PFSK-1 (cell line): ENCODE results near the gene RAET1L.

Experiments
- POLR2AphosphoS5 ChIP-seq: IDR thresholded peaks from 2 replicates; pipeline ENCODE4 v1.6.1; 2012; ENCODE audit warnings: low read depth, mild to moderate bottlenecking, control low read depth, low read length, moderate library complexity
- REST ChIP-seq, 2 experiments: IDR thresholded peaks; 2 replicates each; pipeline versions ENCODE4 v1.6.1 to v1.8.0; 2011 to 2012; ENCODE audit warnings: low read depth in 2 of 2, low read length in 2 of 2, control low read depth in 1 of 2, inconsistent platforms in 1 of 2, mild to moderate bottlenecking in 1 of 2, moderate library complexity in 1 of 2; ENCODE audit not compliant: insufficient read depth in 1 of 2
- SIN3A ChIP-seq: IDR thresholded peaks from 2 replicates; pipeline ENCODE4 v1.6.1; 2012; ENCODE audit warnings: mild to moderate bottlenecking, low read length, moderate library complexity, borderline replicate concordance; ENCODE audit not compliant: insufficient read depth

GRCh38 chr6:150065083-150065482 lies 39.8 kb upstream of the RAET1L start:
- TF ChIP-seq POLR2AphosphoS5 (no peak), SIN3A (no peak), REST (IDR thresholded peaks at IDR 0.05; ENCODE audit: insufficient read depth in 1 of 2, low read depth in 2 of 2, low read length in 2 of 2) (no peak)
